Stimulated activated CD4-positive, alpha-beta T cell treated with anti-CD3 and anti-CD28 coated beads, Interleukin-4, amount 100 ng/mL, for 48 hours (primary cell): ENCODE measurements around the gene PTK7.
"Not testable (repeated sequence)": the region's sequence is repeated elsewhere in the genome, so short reads cannot be mapped to it uniquely, and the experiment has no call there.

Source experiments
- DNase-seq, 2 donors: peaks; one replicate each; pipeline ENCODE4 v3.0.0-alpha.2; 2020; ENCODE audit warnings: low read depth in 2 of 2

The PTK7 gene

DNA sequence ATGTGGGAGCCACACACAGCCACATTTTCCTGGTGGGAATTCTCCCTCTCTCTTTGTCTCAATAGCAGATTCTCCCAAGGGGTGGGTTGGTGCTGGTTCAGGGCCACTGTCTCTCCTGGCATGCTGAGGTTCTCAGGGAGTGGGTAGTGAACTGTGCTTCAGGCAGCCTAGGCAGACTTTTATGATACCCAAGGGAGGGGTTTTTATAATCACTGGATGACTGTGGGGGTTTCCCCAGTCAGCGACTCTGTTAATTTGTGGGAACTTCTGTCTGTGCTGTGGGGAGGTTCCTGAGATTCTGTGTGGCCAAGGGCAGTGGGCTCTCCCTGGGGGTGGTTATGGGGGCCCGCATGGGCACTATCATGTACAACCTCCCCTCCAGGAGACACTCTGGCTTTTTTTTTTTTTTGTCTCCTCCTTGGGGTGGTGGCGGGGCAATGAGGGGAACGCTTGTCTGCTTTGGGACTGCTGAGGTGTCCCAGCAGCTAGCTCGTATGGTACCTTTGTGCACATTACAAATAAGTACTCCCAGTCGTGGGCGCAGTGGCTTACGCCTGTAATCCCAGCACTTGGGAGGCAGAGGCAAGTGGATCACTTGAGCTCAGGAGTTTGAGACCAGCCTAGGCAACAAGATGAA is 10.0 kb downstream of the PTK7 start:
- DNase-seq: no peak

DNA sequence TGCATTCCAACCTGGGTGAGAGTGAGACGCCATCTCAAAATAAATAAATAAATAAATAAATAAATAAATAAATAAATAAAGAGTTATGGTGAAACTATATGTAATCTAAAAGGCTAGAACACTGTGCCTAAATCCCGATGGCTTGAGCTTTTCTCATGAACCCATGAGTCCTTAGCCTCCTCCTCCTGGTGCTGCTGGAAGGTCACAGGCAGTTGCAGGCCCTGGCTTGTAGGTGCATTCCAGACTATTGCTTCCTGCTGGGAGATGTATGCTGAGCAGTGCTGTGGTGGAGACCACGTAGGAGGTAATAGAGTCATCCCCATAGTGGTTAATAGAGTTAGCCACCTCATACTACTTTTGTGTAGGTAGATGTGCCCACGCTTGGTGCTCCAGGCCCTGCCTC is 12.5 kb downstream of the PTK7 start:
- no peak for DNase-seq

DNA sequence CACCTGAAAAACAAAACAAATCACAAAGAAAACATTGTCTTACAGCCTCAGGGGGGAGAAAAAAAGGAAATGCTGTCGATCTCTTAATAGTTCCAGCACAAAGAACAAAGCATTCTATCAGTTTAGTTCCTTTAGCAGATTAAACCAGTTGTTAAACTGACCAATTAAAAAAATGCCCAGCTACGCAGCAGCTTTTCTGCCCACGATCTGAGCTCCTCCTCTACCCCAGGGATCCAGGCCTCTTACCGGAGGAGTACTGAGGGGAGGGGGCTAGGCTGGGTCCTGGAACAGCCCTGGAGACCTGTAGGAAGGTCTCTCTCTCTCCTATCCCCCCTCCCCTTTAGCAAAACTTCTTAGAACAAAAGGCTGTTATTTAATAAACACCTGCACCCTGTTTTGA is 13.4 kb downstream of the PTK7 start:
- DNase-seq: no peak

DNA sequence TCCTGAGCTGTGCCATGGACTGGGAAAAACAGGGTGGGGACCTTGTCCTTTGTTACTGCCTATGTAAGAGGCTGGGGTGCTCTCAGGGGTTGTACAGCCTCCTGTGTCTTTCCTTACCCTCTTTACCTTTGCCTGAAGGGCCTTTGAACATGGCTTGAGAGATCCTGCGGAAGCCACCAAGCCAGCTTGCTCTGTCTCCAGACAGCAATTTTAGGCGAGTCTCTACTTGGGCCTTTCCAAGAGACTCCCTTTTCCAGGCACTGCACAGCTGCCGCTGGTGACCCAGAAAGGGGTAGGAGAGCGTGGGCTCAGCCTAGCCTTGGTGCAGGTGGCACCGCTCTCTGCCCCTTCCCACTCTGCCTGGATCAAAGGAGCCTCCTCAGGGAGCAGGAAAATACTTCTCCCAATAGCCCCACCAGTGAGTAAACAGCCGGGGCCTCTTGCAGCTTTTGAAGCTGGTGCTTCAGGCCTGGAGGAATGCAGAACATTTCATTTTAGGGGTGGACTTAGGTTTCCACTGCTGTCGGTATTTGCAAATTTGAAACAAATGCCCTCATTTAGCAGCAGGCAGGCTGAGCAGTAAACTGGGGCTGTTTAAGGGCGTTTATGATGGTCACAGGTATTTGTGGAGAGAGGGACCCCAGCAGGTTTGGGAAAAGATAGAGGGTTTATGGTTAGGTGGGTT is 13.9 kb downstream of the PTK7 start:
- no peak for DNase-seq

DNA sequence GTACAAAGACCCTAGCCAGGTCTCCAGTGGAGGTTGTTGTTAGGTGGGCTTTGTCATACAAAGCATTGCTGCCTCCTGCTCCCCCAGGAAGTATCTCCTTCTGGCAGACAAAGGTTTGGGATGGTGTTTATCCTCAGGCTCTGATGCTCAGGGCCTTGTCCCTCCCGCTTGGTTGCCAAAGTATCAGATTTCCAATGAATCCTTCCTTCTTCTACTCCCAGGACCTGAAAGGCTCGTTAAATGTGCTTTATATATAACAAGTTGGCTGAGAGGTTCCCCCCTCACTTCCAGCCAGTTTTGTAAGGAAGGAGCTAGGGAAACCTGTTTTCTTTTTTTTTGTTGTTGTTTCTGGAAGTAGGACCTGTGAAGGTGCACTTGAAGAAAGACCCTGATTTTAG is 14.4 kb downstream of the PTK7 start:
- no peak for DNase-seq

DNA sequence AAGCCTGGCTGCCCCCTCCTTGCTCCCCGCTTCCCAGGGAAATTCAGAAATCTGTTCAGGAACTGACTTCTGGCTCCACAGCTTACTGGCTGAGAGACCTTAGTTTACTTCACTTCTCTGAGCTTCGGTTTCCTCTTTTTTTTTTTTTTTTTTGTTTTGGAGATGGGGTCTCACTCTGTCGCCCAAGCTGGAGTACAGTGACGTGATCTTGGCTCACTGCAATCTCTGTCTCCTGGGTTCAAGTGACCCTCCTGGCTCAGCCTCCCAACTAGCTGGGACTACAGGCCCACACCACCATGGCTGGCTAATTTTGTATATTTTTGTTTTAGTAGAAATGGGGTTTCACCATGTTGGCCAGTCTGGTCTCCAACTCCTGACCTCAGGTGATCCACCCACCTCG is 14.9 kb downstream of the PTK7 start:
- DNase-seq: no peak

DNA sequence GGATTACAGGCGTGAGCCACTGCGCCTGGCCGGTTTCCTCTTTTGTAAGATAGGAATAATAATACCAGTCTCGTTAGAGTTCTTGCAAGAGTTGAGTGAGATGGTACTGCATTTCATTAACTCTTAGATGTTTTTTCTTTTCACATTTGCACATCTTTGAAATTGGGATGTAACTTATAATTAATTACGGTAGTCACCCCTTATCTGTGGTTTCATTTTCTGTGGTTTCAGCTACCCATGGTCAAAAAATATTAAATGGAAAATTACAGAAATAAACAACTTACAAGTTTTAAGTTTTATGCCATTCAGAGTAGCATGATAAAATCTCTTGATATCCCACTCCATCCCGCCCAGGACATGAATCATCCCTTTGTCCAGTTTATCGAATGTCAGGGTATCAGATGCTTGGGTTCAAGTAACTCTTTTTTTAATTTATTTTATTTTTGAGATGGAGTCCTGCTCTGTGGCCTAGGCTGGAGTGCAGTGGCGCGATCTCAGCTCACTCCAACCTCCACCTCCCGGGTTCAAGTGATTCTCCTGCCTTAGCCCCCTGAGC is 15.4 kb downstream of the PTK7 start:
- no peak for DNase-seq

DNA sequence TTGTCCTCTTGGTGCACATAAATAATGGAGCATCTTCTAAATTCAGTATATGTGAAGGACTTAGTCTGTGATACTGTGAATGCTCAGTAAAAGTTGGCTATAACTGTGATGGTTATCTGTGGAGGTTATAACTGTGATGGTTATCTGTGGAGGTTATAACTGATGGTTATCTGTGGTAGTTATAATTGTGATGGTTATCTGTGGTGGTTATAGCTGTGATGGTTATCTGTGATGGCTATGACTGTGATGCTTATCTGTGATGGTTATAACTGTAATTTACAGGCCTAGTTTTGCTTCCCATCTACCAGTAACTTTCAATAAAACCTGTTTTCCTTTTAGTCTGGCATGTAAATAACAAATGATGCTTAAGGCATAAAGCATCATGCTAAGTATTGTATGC is 16.5 kb downstream of the PTK7 start:
- no peak for DNase-seq

DNA sequence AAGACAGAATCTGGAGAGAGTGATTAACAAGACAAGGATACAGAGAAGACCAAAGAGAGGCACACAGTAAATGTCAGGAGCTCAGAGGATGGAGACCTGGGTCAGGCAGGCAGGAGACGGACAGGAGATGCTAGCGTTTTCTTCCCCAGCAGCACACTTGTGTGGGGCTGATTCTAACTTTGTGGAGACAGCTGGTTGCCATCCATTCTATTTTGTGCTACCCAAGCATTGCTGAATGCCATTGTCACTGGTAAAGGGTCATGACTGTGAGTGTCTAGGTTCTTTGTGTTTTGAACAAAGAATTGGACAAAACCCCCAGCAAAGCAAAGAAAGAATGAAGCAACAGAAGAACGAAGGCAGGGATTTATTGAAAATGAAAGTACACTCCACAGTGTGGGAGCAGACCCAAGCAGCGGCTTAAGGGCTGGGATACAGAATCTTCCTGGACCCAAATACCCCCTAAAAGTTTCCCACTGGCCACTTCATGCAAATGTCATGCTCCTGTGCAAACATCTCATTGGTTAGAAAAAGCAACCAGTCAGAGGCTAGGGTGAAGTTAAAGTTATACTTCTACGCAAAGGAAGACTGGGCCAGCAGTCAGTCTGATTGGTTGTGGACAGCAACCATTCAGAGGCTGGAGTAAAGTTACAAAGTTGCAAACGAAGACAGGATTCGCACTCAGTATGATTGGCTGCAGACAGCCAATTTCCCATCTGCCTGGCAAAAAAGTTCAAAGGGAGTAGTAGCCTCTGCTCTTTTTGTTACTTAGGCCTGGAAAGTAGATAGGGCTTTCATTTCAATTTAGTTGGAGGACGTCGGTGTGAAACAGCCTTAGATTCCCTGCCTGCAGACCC is 17.5 kb downstream of the PTK7 start:
- no peak for DNase-seq

DNA sequence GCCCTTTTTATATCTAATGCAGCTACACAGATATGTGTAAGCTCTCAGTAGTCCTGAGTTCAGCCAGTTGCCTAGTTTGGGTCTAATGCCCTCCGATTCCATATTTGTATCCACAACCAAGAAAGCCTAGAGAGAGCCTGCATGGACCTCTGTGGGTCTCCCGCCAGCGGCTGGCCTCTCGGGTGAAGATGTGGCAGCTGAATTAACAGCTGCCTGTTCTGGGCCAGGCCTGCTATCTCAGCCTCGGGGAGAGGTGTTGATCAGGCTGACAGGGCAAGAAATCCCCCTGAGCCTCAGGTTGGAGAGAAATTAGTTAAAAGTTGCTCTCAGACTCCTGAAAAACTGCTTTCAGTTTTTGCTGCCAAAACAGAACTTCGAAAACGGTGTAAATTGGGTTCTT is 19.8 kb downstream of the PTK7 start:
- no peak for DNase-seq

DNA sequence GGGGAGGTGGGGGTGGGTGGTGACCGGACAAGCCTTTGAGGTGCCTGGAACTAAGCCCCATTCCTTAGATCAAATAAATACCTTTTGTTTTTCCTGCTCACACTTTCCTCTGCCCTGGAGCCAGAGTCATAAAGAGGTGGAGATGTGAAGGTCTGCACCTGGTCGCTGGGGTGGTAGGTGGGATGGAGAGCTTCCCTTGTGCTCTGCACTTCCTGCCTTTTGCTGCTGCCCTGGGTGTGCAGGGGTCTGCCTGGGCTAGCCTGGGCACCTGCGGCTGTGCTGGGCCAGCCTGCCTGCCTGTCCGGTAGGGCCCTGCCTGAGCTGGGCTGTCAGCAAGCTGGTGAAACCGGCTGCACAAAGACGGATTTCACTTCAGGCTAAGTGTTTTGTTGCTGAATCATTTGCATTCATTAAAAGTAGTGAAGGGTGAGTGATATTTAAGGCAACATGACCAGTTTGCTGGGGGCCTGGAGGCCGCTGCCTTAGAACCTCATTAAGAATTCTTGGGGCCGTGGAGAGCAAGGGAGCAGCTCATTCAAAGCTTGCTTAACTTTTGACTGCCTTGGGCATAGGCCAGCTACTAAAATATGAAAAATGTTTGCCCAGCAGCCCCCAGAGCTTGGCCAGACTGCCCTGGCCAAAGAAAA is 20.5 kb downstream of the PTK7 start:
- no peak for DNase-seq

DNA sequence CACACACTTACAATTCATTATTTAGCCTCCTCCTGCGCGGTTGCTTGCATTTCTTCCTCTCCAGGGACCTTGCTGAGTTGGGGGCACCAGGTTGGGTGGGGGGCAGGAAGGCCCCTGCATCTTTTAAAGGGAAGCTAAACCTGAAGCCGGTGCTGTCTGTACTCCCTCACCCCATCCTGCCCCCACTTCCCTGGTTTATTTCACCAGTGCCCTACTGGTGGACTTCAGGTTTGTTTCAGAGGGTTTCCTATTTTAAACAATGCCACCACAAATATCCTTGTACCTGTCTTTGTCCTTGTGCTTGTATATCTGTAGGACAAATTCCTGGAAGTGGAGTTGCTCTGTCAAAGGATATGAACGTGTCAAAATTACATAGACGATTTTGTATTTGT is 21.0 kb downstream of the PTK7 start:
- no peak for DNase-seq

DNA sequence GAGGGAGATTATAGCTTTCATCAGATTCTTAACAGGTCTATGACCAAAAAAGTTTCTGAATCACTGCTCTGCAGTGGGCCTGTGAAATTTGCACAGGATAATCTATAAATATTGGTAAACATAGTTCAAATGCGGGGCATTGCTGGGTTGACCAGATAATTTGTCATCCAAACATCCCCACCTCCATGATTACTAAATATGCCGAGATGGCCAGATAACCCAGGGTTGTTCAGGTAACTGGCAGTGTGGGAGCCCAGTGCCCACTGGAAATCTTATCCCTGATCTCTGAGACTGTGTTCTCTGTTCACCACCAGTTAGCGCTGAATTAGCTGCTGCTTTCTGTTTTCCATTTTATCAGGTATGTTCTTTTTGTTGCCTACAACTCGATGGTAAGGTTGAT is 21.4 kb downstream of the PTK7 start:
- no peak for DNase-seq

DNA sequence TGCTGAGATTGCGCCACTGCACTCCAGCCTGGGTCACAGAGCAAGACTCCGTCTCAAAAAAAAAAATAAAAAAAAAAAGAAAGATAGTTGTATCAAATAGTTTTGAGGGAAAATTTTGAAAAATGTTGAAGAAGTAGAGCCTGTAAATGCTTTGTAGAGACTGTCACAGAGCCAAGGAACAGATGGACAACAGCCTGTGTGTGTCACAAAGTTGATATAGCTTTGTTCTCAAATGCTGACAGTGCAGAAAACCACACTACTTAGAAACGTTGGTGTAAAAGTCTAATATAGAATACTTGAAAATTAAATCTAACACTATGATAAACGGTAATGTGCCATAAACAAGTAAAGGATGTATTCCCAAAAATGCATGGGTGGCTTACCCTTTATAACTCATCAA is 25.4 kb downstream of the PTK7 start:
- no peak for DNase-seq

DNA sequence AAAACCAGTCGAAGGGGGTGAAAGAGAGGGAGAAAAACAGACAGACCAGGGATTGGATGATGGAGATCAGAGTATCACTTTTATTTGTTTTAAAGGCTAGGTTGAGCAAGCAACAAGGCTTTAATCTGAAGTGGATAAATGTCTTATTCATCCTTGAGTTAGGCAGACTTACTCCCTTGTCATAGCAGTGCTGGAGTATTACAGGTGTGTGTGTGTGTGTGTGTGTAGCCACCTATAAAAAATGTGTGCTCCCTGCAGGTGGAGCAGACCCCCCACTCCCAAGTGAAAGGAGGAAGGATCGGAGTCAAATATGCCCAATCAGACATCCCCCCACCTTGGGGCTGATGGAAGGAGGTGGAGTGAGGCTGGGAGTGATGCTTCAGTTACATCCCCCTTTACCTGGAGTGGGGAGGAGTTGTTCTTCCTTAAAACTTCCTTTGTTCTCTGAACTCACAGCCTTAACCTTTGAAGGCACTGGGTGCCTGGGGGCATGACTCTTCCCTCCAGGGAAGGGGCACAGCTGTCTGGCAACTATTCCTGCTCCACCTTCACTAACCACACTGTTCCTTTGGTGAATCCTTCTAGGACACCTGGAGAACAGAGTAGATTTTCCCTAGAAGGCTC is 27.3 kb downstream of the PTK7 start:
- no peak for DNase-seq

DNA sequence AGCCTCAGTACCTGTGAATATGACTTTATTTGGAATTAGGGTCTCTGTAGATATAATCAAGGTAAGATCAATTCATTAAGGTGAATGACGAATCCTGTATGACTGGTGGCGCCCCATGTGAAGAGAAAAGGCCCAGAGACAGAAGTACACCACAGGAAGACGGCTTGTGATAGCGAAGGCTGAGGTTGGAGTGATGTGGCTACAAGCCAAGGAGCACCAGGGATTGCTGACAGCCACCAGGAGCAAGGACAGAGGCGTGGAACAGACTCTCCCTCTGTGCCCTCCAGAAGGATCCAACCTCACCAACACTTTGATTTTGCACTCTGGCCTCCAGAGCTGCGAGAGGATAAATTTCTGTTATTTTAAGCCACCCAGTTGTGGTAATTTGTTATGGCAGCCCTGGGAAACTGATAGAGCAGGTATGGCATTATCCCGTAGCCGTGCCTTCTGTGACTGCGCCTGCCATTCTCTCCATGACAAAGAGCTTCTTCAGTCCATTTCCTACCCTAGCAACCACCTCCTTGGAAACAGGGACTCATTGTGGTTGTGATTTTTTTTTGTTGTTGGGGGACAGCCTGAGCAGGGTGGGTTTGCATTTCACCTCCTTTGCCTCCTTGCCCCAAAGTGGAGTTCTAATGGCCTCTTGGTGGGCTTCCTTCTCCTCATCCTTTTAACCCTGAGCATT is 29.6 kb downstream of the PTK7 start:
- DNase-seq: no peak

DNA sequence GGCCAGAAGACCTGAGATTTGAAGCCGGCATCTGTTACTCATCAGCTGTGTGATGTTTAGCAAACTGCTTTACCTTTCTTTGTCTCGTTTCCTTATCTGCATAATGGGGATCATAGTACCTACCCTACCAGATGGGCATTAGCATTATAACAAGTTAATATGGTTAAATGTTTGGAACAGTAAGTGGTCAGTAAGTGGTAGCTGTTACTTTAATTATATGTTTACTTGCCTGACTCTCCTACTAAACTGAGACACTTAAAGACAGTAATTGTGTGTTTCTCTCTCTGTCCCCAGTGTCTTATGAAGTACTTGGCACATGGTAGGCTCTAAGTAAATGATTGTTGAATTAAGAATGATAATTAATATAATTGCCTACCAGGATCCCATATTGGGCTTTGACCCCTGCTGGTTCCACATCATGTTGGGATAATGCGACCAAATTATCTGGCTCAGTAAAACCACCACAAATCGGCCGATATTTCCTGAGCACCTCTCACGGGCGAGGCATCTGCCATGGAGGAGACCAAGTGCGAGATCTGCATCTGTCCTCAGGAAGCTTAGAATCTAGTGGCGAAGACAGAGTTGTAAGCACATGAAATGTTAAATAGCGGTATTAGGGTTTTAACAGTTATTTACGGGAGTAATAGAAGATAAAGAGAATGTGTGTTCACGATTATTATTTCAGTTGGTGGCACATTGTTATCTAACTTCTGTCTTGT is 31.4 kb downstream of the PTK7 start:
- DNase-seq: no peak

DNA sequence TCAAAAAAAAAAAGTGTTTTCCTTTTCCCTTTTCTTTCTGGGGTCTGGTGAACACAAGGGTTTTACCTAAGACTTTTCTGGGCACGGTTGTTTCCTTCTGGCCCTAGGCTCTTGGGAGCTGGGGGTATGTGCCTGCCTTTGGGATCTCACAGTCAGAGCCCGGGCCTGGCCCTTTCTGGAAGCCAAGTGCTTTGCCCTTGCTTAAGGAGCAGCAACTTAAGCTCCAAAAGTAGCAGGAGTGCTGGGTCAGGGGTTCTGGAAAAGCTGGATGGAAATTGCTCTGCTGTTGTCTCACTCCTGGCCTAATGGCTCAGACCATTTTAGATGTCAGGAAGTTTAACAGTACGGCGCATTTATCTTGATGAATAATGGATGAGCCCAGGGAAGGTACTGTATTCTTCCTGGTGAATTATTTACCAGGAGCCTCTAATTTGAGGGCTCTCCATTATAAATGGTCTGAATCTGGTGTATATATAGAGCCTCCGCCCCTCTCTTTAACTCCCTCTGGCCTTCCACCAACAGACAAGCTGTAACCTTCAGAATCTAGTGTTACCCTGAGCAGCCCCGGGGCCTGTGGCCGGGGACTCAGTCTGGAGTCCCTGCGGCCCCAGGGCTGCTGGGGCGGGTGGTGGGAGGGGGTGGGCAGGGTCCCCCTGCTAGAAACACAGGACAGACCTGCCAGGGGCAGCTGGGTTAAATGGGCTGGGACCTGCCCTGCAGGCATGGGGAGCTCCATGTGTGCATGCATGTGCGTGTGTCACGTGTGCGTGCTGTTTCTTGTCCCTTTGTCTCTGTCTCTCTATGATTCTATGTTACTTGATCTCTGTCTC is 37.5 kb downstream of the PTK7 start:
- no peak for DNase-seq

DNA sequence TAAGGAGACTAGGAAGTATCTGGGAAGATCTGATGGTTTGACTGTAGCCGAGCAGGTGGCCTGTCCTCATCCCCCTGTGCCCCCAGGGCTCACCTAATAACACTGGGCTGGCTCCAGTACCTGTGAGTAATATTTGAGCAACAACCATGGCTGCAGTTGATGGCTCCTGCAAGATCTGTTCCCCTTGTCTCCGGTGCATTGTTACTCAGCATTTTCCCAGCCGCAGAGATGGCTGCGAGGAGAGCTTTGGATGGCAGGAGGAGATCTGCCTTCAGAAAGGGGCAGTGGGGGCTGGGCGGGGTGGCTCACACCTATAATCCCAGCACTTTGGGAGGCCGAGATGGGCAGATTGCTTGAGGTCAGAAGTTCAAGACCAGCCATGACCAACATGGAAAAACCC is 39.3 kb downstream of the PTK7 start:
- DNase-seq: no peak

DNA sequence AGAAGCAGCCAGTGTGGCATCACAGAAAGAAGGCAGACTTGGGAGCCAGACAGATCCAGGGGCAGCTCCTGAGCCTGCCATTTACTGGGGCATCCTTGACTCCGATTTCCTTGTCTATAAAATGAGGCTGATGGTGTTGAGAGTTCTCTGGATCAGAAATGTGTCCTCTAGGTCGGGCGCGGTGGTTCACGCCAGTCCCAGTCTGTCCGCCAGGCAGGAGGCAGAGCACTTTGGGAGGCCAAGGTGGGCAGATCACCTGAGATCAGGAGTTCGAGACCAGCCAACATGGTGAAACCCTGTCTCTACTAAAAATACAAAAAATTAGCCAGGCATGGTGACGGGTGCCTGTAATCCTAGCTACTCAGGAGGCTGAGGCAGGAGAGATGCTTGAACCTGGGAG is 41.4 kb downstream of the PTK7 start:
- DNase-seq: not testable (repeated sequence)
